HCT116 (cell line): Measurements from ENCODE around the gene GMNN. TPM values are rescaled to one million over a fixed set of nuclear protein-coding genes. Genes with fewer than 3 reads are reported as not detected.

ENCODE experiments used
- ATAC-seq: fragments of 200-7000 bp; cut with Tn5 transposase; 2 replicates; pipeline ENCODE4 v1.9.1; 2020; ENCODE audit warnings: mild to moderate bottlenecking, moderate library complexity
- BruUV-seq: library from RNA; stranded (reverse); fragments of 400-500 nt; replicated peaks from 2 replicates; lab custom pipeline; 2021; lab: Mats Ljungman, UMichigan
- CTCF ChIA-PET: fragments of 300-600 bp; sonication (Branson Sonifier 250); formaldehyde crosslinking; loops from one replicate; lab custom pipeline; 2021; ENCODE audit warnings: antibody characterized with exemption; lab: Charles Lee
- POLR2A ChIA-PET: fragments of 300-600, 350-600 bp; sonication (Branson Sonifier 250); formaldehyde crosslinking; loops from one replicate; lab custom pipeline; 2021; ENCODE audit warnings: antibody characterized with exemption; lab: Charles Lee
- RAD21 ChIA-PET, 2 experiments: fragments of 300-600 bp; sonication (Branson Sonifier 250); formaldehyde crosslinking; loops; one replicate each; lab custom pipeline; 2023; ENCODE audit warnings: low total read pairs in 2 of 2; ENCODE audit not compliant: uncharacterized antibody in 2 of 2, unreplicated experiment in 2 of 2, low non-redundant PET in 1 of 2; lab: Charles Lee
- DNase-seq: peaks from one replicate; pipeline ENCODE4 v3.0.0-alpha.2; 2010; ENCODE audit warnings: low read depth, low spot score
- H2AFZ ChIP-seq: fragments of 200-600 bp; shearing (Covaris generic), sonication (generic); 2 replicates; pipeline ENCODE4 v1.6.1; 2017; ENCODE audit warnings: low read depth, mixed run types, mixed read lengths, antibody characterized with exemption, low read length; ENCODE audit not compliant: poor library complexity, severe bottlenecking
- H3K27ac ChIP-seq: 2 replicates; pipeline ENCODE4 v1.5.1; 2012; ENCODE audit warnings: low read depth, low read length
- H3K27me3 ChIP-seq: fragments of 200-600 bp; sonication (generic); 2 replicates; pipeline ENCODE4 v1.6.1; 2016; ENCODE audit warnings: mixed run types, low read length, mixed read lengths; ENCODE audit not compliant: insufficient read depth
- H3K36me3 ChIP-seq, 2 experiments: fragments of 200-500 bp in 1 of 2; fragments of 200-600 bp in 1 of 2; sonication (Bioruptor generic) in 1 of 2; sonication (generic) in 1 of 2; 2 replicates each; pipeline versions ENCODE4 v1.5.1 to v1.6.1; 2014 to 2016; ENCODE audit warnings: low read length in 2 of 2, inconsistent platforms in 1 of 2, mixed read lengths in 1 of 2, mixed run types in 1 of 2; ENCODE audit not compliant: insufficient read depth in 2 of 2, control insufficient read depth in 1 of 2
- H3K4me1 ChIP-seq, 2 experiments: fragments of 200-600 bp in 1 of 2; sonication (generic) in 1 of 2; 2 replicates each; pipeline versions ENCODE4 v1.5.1 to v1.6.1; 2012 to 2017; ENCODE audit warnings: low read length in 2 of 2, inconsistent platforms in 1 of 2, mild to moderate bottlenecking in 1 of 2, mixed read lengths in 1 of 2, mixed run types in 1 of 2, moderate library complexity in 1 of 2; ENCODE audit not compliant: insufficient read depth in 2 of 2, control insufficient read depth in 1 of 2
- H3K4me2 ChIP-seq: fragments of 200-600 bp; sonication (generic); 2 replicates; pipeline ENCODE4 v1.6.1; 2017; ENCODE audit warnings: mixed run types, low read length, mixed read lengths
- H3K4me3 ChIP-seq, 2 experiments: fragments of 200-600 bp in 1 of 2; sonication (generic) in 1 of 2; replicated peaks in 1 of 2; 2 replicates each; pipeline ENCODE4 v1.5.1; 2011 to 2016; ENCODE audit warnings: low read length in 2 of 2, control low read depth in 1 of 2, low read depth in 1 of 2, mild to moderate bottlenecking in 1 of 2, mixed read lengths in 1 of 2, mixed run types in 1 of 2
- H3K79me2 ChIP-seq: fragments of 200-600 bp; sonication (generic); 2 replicates; pipeline ENCODE4 v1.6.1; 2017; ENCODE audit warnings: mild to moderate bottlenecking, mixed run types, low read length, moderate library complexity, mixed read lengths; ENCODE audit not compliant: insufficient read depth
- H3K9ac ChIP-seq: fragments of 200-600 bp; sonication (generic); 2 replicates; pipeline ENCODE4 v1.6.1; 2016; ENCODE audit warnings: low read length, mixed read lengths
- H3K9me2 ChIP-seq: fragments of 200-600 bp; sonication (generic), shearing (Covaris generic); 2 replicates; pipeline ENCODE4 v1.6.1; 2017; ENCODE audit warnings: mixed run types, mild to moderate bottlenecking, moderate library complexity; ENCODE audit not compliant: insufficient read depth
- H3K9me3 ChIP-seq, 2 experiments: fragments of 200-500 bp in 1 of 2; fragments of 200-600 bp in 1 of 2; sonication (Bioruptor generic) in 1 of 2; sonication (generic) in 1 of 2; 2 replicates each; pipeline ENCODE4 v1.6.1; 2014 to 2017; ENCODE audit warnings: low read length in 2 of 2, mixed read lengths in 2 of 2, inconsistent platforms in 1 of 2, low read depth in 1 of 2, mild to moderate bottlenecking in 1 of 2, mixed run types in 1 of 2, moderate library complexity in 1 of 2; ENCODE audit not compliant: control insufficient read depth in 1 of 2, insufficient read depth in 1 of 2
- H4K20me1 ChIP-seq: fragments of 200-600 bp; sonication (generic), shearing (Covaris generic); 2 replicates; pipeline ENCODE4 v1.6.1; 2017; ENCODE audit warnings: mixed run types, mild to moderate bottlenecking, moderate library complexity; ENCODE audit not compliant: insufficient read depth
- CBX3 ChIP-seq: IDR thresholded peaks from 2 replicates; pipeline ENCODE4 v1.6.1; 2012; ENCODE audit warnings: low read depth
- CTCF ChIP-seq, 3 experiments: fragments of 200-600 bp in 1 of 3; sonication (generic) in 1 of 3; IDR thresholded peaks in 2 of 3; conservative IDR thresholded peaks in 1 of 3; 2 replicates each; pipeline ENCODE4 v1.5.1; 2012 to 2017; ENCODE audit warnings: low read depth in 2 of 3, low read length in 2 of 3, antibody characterized with exemption in 1 of 3, borderline replicate concordance in 1 of 3, control low read depth in 1 of 3, mild to moderate bottlenecking in 1 of 3, mixed read lengths in 1 of 3, mixed run types in 1 of 3, moderate library complexity in 1 of 3; ENCODE audit not compliant: insufficient read depth in 1 of 3
- EZH2phosphoT487 ChIP-seq: fragments of 200-600 bp; IDR thresholded peaks from 2 replicates; pipeline ENCODE4 v1.6.1; 2018; ENCODE audit warnings: antibody characterized with exemption, borderline replicate concordance
- JUND ChIP-seq: IDR thresholded peaks from 2 replicates; pipeline ENCODE4 v1.6.1; 2012
- MAX ChIP-seq: IDR thresholded peaks from 2 replicates; pipeline ENCODE4 v1.6.1; 2012
- SP1 ChIP-seq: IDR thresholded peaks from 2 replicates; pipeline ENCODE4 v1.6.1; 2012; ENCODE audit warnings: low read depth
- SRF ChIP-seq: IDR thresholded peaks from 2 replicates; pipeline ENCODE4 v1.6.1; 2012; ENCODE audit warnings: low read depth
- YY1 ChIP-seq: IDR thresholded peaks from 2 replicates; pipeline ENCODE4 v1.6.1; 2011; ENCODE audit warnings: low read length, low read depth, moderate library complexity, mild to moderate bottlenecking; ENCODE audit not compliant: insufficient replicate concordance; ENCODE audit errors: extremely low read depth
- intact Hi-C: fragments of 100-400 bp; cut with micrococcal nuclease; formaldehyde crosslinking; loops from 2 replicates; pipeline ENCODE4 v1.10.0; 2022
- total RNA-seq: library from RNA; stranded (reverse); gene quantifications from one replicate; pipeline ENCODE4 v1.2.1, GENCODE V29; 2021; ENCODE audit not compliant: unreplicated experiment

GMNN gene
- total RNA-seq, 1 experiment from 2014 or later, result 54.9 TPM

- Histone ChIP-seq H3K9me2 (no peaks in the 10 kb centered on the region), H2AFZ (no peak overlapping the region), H3K4me3 (no peak overlapping the region), H3K4me2 (no peak overlapping the region), H3K27ac (no peak overlapping the region), H3K4me1 (peaks cover 6 to 13% of the 10 kb centered on the region in 2 experiments; a peak in 3 of 4 replicates), H3K79me2 (peaks cover 92% of the 10 kb centered on the region), H3K36me3 (peaks cover 48 to 58% of the 10 kb centered on the region in 2 experiments), H3K27me3 (no peaks in the 10 kb centered on the region), H4K20me1 (peaks cover 24% of the 10 kb centered on the region; the same call in 1 of the 2 replicates), H3K9ac (no peak overlapping the region), H3K9me3 (no peaks in the 10 kb centered on the region)
- BruUV-seq, result no TSS peak
- TF ChIP-seq MAX (no peak), EZH2phosphoT487 (no peak), SP1 (no peak), CTCF (IDR thresholded peaks at IDR 0.05 in 2 of 3, conservative IDR thresholded peaks at IDR 0.05 in 1 of 3; ENCODE audit: borderline replicate concordance in 1 of 3, insufficient read depth in 1 of 3, low read depth in 2 of 3, low read length in 2 of 3) (no peak), SRF (no peak), CBX3 (no peak), YY1 (no peak), JUND (no peak)
- DNase-seq (no peak), ATAC-seq (no peak)
- ChIA-PET RAD21 (no interaction called here), CTCF (no interaction called here), POLR2A (no interaction called here)
- intact Hi-C loops, result no loop called here
Measured at GRCh38 chr6:24780206-24780605, 5.5 kb downstream of the GMNN start.
